ENCODE results near the gene C2orf68.
A peak's percentile ranks its signal among the peaks of the same experiment; 100 is the strongest.
"Not testable (repeated sequence)": the region's sequence is repeated elsewhere in the genome, so short reads cannot be mapped to it uniquely, and the experiment has no call there.

The C2orf68 gene

DNA sequence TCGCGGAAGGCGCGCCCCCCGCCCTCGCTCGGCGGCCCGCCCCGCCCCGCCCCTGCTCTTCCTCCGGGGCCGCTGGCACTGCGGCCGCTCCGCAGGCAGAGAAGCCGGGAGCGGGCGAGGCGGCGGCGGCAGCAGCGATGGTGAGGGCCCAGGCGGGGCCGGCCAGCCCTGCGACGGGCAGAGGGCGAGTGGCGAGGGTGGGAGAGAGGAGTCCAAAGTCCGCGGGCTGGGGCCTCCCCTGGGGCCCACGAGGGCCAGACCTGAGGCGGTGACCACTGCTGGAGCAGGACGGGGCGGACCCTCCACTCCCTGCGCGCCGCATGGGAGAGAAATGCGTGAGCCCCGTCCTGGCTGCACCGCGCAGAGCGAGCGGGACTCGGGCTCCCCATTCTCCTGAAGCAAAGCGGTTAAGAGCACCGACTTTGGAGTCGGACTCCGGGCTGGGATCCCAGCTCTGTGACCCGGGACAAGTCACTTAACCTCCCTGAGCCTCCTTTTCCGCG lies 27.5 kb downstream of the C2orf68 start, which contains the start of gene VAMP5:
TSS of gene VAMP5 (plus strand) at position 78 of the 503 bp plus-strand sequence. CDS start at position 138, 60 bp downstream.
- Mint-ChIP-seq H3K4me3 (peak within 1 kb of the TSS; percentile 87), H3K36me3 (no peaks in the 10 kb centered on the region), H3K27me3 (no peaks in the 10 kb centered on the region), H3K4me1 (peaks cover 64% of the 10 kb centered on the region), H3K27ac (peak within 1 kb of the TSS; percentile 94), H3K9me3 (no peaks in the 10 kb centered on the region)

DNA sequence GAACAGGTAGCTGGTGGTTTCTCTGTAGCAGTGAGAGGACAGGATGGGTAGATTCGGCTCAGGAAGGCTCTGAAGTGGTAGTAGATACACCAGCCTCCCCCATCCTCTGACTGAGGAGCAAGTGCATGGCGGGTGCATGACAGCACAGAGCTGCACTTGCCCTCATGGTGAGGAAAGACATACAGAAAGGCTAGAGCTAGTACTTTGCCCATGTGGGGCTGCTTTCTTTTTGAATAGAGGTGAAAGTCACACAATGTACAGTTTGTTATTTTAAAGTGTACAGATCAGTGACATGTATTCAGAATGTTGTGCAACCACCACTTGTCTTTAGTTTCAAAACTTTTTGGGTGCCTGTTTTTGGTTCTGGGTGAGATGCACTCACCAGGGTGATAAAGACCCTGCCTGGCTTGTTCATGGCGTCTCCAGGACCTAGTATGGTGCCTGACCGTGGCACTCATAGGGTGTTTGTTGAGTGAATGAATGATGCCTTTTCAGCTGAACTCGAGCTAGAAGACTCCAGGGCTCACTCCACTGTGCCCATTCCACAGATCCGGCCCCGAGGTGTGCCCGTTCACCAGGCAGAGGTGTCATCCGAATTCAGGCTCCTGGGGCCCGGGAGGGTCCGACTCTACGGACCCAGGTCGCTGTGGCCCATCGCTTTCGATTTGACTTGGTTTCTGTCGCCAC lies 28.1 kb downstream of the C2orf68 start:
- peak overlapping the region; percentile 87 for H3K4me3 Mint-ChIP-seq
- H3K36me3 Mint-ChIP-seq: no peaks in the 10 kb centered on the region
- H3K27me3 Mint-ChIP-seq: no peaks in the 10 kb centered on the region
- H3K4me1 Mint-ChIP-seq: peaks cover 68% of the 10 kb centered on the region
- peak overlapping the region; percentile 92 for H3K27ac Mint-ChIP-seq
- H3K9me3 Mint-ChIP-seq: no peaks in the 10 kb centered on the region

DNA sequence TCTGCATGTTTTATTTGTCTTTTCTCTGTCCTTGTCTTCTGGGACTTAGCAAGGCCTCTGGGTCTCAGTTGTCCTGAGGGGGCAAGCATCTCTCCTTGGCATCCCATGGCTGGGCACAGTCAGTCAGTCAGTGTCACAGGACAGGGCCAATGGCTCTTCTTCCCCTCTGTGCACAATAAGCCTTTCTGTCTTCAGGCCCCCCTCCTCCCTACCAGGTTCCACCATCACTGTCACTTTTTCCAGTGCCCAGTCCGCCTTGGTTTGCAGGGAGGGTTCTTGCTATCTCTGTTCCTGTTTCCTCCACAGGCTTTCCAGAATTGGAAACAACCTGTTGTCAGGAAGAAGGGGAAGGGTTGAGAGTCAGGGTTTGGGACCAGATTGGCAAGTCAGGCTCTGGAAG lies 29.4 kb downstream of the C2orf68 start:
- H3K9me3 Mint-ChIP-seq: no peaks in the 10 kb centered on the region
- no peaks in the 10 kb centered on the region for H3K36me3 Mint-ChIP-seq
- peak overlapping the region; percentile 39 for H3K27ac Mint-ChIP-seq
- peaks cover 70% of the 10 kb centered on the region for H3K4me1 Mint-ChIP-seq
- no peak overlapping the region for H3K4me3 Mint-ChIP-seq
- no peaks in the 10 kb centered on the region for H3K27me3 Mint-ChIP-seq

DNA sequence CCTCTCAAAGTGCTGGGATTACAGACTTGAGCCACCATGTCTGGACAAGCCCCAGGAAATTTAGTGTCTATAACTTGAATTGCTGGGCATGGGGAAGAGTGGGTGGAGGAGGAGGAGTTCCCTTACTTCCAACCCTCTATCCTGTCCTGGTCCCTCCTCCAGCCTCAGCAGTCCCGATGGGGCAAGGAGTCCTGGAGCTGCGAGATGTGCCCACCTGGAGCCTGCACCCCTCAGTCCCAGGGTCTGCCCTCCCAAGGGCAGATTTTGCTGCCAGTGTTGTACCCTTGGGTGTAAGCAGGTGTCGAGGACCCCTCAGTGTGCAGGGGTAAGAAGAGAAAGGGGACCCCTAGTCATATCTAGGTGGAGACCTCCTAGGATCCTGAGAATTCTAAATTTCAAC lies 31.7 kb downstream of the C2orf68 start:
- Mint-ChIP-seq H3K36me3 (no peaks in the 10 kb centered on the region), H3K27me3 (no peaks in the 10 kb centered on the region), H3K4me1 (peaks cover 62% of the 10 kb centered on the region), H3K9me3 (no peaks in the 10 kb centered on the region), H3K27ac (peak overlapping the region; percentile 62), H3K4me3 (peak overlapping the region; percentile 39)

DNA sequence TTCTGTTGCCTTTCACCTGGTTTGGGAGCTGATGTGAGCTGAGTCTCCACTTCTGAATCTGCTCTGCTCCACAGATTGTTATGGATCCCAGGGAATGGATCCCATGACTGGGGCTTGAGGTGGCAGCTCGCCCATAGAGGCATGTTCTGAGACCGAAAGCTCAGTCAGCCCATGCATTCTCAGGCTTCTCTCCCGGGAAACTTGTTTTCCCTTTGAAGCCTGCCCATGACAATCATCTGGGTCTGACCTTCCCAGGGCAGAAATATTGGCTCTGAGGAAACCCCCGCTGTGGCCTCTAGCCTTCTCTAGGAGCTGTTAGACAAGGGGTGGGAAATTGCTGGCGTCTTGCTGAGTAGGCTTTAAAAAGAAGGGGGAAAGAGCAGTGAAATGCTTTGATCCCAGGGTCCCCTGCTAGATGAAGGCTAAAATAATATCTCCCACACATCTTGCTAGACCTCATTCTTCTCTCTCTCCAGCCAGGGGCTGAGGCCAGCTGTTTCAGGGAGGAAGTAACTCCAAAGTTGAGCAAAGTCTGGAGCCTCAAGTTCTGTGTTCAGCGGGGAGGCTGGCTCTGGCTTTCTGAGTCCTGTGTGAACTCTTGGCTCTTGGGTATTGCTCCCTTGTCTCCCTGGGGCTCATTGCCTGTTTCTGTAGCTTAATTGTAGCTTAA lies 32.5 kb downstream of the C2orf68 start:
- H3K36me3 Mint-ChIP-seq: no peaks in the 10 kb centered on the region
- peak overlapping the region; percentile 91 for H3K4me3 Mint-ChIP-seq
- no peaks in the 10 kb centered on the region for H3K27me3 Mint-ChIP-seq
- peaks cover 57% of the 10 kb centered on the region for H3K4me1 Mint-ChIP-seq
- no peaks in the 10 kb centered on the region for H3K9me3 Mint-ChIP-seq
- H3K27ac Mint-ChIP-seq: peak overlapping the region; percentile 83

DNA sequence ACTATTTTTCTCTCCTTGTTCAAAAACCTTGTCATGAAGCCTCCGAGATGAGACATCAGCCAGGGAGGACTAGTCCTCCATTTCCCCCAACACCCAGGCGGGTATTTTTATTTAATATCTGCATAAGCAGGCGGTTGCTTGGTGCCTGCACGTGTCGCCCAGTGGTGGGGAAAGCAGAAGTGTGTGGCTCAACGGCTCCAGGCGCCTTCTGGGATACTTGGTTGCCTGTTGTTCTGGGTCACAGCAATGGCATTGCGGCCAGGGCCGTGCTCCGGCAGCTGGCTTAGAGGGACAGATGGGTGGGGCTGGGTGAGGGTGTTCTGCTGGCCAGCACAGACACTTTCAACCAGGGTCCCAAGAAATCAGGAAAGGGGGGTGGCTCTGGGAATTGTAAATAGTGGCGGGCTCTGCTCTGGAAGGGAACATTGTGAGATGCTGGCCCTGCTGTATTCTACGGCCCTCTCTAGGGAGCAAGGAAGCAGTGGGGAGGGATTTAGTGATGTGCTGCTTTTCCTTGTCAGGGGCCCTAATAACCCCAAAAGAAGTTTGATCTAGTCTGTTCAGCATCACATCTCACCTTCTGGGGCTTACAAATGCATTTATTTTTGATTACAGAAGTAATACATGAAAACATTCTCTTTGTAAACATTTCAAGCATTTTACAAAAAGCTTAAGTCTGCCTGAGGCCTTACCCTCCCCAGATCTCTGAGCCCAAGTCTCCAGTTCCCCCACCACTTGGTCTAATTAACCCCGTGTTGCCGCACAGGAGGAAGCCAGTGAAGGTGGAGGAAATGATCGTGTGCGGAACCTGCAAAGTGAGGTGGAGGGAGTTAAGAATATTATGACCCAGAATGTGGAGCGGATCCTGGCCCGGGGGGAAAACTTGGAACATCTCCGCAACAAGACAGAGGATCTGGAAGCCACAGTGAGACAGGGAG lies 33.4 kb downstream of the C2orf68 start:
- Mint-ChIP-seq H3K4me3 (peak overlapping the region; percentile 91), H3K4me1 (peaks cover 52% of the 10 kb centered on the region), H3K9me3 (no peaks in the 10 kb centered on the region), H3K27me3 (no peaks in the 10 kb centered on the region), H3K27ac (peak overlapping the region; percentile 83), H3K36me3 (no peaks in the 10 kb centered on the region)

DNA sequence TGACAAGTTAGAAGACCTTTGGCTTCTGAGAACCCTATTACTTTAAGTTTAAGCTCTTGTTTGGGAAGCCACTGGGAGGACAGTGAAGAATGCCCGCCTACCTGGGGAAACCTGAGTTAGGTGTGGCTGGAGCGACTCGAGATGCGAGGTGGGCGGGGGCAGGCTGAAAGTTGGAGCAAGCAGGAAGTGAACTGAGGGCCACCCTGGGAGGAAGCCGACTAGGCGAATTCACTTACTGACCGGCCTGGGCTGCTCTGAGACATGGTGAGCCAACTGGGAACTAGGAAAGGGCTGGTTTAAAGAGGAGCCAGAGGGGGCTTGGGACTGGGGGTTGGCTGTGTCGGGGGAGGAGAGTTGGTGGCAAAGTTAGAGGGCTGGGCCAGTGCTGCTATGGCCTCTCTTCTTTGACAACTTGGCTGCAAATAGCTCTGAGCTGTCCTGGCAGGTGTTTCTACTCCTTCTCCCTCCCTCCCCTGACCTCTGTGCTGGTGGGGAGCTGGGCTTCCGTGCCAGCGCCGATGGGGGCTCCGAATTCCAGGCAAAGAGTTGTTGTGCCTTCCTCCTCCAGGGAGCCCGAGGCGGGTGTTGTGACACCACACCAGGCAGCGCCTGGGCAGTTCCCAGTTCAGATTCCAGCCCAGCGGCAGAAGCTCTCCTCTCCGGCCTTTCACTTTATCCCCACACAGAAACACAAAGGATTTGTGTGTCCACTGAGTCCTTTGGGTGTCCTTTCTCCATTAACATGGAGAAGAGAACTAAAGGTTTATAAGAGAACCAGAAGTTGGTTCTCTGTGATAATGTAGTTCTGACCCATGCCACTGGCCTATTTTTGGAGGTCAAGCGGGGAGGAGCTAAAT lies 34.3 kb downstream of the C2orf68 start, which contains the start of gene VAMP8:
TSS of gene VAMP8 (plus strand) at position 201 of the 857 bp plus-strand sequence. CDS start at position 262, 61 bp downstream.
- Mint-ChIP-seq H3K4me3 (peak within 1 kb of the TSS; percentile 91), H3K27ac (peak within 1 kb of the TSS; percentile 83), H3K4me1 (peaks cover 44% of the 10 kb centered on the region), H3K36me3 (no peaks in the 10 kb centered on the region), H3K27me3 (no peaks in the 10 kb centered on the region), H3K9me3 (no peaks in the 10 kb centered on the region)

DNA sequence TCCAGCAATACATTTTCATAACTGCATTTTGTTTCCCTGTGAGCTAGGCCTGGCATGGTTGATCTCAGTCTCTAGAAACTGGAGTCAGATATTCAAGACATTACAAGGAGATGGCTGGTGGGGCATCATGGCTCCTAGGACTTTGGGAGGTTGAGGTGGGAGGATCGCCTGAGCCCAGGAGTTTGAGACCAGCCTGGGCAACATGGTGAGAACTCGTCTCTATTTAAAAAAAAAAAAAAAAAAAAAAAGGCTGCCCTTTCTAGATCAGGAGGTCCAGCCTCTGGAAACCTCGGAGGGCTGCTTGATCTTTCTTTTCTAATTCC lies 34.8 kb downstream of the C2orf68 start:
- H3K4me3 Mint-ChIP-seq: peak overlapping the region; percentile 91
- H3K27me3 Mint-ChIP-seq: no peaks in the 10 kb centered on the region
- H3K4me1 Mint-ChIP-seq: peaks cover 40% of the 10 kb centered on the region
- no peaks in the 10 kb centered on the region for H3K9me3 Mint-ChIP-seq
- peak overlapping the region; percentile 83 for H3K27ac Mint-ChIP-seq
- no peaks in the 10 kb centered on the region for H3K36me3 Mint-ChIP-seq

DNA sequence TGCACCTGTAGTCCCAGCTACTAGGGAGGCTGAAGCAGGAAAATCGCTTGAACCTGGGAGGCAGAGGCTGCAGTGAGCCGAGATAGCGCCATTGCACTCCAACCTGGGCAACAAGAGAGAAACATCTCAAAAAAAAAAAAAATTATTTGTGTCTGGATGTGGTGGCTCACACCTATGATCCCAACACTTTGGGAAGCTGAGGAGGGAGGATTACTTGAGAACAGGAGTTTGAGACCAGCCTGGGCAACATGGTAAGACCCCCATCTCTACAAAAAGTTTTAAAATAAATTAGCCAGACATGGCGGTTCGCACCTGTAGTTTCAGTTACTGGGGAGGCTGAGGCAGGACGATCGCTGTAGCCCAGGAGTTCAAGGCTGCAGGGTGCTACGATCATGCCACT lies 36.1 kb downstream of the C2orf68 start:
- Mint-ChIP-seq H3K27me3 (no peaks in the 10 kb centered on the region), H3K27ac (no peak overlapping the region), H3K36me3 (no peaks in the 10 kb centered on the region), H3K9me3 (no peaks in the 10 kb centered on the region), H3K4me1 (peaks cover 33% of the 10 kb centered on the region), H3K4me3 (no peak overlapping the region)

DNA sequence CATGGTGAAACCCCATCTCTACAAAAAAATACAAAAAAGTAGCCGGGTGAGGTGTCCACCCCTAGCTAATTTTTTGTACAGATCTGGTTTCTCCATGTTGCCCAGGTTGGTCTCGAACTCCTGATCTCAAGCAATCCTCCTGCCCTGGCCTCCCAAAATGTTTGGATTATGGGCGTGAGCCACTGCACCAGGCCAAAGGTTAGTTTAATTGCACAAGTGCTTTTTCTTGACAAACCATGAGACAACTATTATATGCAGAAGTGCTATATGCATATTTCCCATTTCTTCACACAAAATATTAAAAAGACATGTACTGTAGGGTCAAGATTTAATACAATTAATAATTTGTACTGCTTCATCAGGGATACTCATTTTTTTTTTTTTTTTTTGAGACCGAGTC lies 45.6 kb downstream of the C2orf68 start:
- H3K4me1 Mint-ChIP-seq: peaks cover 13% of the 10 kb centered on the region
- H3K4me3 Mint-ChIP-seq: no peak overlapping the region
- H3K36me3 Mint-ChIP-seq: no peaks in the 10 kb centered on the region
- H3K27me3 Mint-ChIP-seq: no peaks in the 10 kb centered on the region
- no peak overlapping the region for H3K27ac Mint-ChIP-seq
- no peaks in the 10 kb centered on the region for H3K9me3 Mint-ChIP-seq

DNA sequence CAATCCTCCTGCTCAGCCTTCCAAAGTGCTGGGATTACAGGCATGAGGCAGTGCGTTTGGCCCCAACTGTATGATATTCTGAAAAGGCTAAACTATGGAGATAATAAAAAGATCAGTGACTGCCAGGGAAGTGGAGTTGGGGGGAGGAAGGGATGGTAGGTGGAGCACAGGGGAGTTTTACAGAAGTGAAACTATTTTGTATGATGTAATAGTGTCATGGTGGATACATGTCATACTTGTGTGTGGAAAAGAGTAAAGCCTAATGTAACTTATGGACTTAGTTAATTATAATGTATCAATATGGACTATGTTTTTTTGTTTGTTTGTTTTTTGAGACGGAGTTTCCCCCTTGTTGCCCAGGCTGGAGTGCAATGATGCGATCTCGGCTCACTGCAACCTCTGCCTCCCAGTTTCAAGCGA lies 47.7 kb downstream of the C2orf68 start:
- Mint-ChIP-seq H3K4me1 (peaks cover 32% of the 10 kb centered on the region), H3K27ac (peak overlapping the region; percentile 71), H3K36me3 (no peaks in the 10 kb centered on the region), H3K27me3 (no peaks in the 10 kb centered on the region), H3K9me3 (no peaks in the 10 kb centered on the region), H3K4me3 (no peak overlapping the region)

DNA sequence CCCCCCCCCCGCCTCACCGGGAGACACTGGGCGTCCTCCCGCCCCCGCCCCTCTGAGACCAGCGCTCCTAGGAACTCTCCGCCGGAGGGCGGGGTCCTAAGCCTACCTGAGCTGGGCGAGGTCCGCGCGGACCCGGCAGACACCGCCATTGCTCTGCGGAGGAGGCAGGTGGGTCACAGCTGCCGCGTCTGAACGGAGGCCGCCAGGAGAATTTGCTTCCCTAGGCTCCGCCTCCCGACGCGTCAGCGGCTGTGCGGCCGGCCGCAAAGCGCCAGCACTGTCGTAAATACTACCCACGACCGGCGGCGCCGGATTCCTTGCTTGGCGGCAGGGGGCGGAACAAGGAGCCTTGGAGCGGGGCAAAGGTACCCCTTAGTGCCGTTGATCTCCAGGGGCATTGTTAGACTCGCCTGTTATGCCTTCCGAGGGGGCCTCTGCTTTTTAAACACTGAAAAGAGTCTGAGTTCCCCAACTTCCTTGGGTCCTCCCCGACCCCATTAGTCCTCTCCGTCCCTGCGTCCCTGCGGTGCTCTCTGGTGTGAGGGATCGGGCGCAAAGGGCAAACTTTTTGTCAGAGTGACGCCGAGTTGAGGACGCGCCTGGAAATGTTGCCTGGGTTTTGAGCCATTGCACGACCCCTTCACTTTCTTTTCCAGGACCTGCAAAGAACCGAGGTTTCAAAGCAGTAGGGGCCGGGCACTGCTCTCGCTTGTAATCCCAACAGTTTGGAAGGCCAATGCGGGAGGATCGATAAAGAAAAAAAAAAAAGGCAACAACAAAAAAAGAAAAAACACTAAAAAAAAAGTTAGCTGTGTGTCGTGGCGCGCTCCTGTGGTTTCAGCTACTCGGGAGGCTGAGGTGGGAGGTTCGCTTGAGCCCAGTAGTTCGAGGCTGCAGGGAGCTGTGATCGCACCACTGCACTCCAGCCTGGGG lies 50.3 kb downstream of the C2orf68 start, which contains the start of gene GGCX:
TSS of gene GGCX (minus strand) at position 214 of the 933 bp plus-strand sequence. CDS start at position 149, 65 bp downstream.
- H3K4me3 Mint-ChIP-seq: peak within 1 kb of the TSS; percentile 98
- H3K4me1 Mint-ChIP-seq: peaks cover 44% of the 10 kb centered on the region
- H3K9me3 Mint-ChIP-seq: no peaks in the 10 kb centered on the region
- no peaks in the 10 kb centered on the region for H3K27me3 Mint-ChIP-seq
- peaks cover 3% of the 10 kb centered on the region for H3K36me3 Mint-ChIP-seq
- H3K27ac Mint-ChIP-seq: peak within 1 kb of the TSS; percentile 94

DNA sequence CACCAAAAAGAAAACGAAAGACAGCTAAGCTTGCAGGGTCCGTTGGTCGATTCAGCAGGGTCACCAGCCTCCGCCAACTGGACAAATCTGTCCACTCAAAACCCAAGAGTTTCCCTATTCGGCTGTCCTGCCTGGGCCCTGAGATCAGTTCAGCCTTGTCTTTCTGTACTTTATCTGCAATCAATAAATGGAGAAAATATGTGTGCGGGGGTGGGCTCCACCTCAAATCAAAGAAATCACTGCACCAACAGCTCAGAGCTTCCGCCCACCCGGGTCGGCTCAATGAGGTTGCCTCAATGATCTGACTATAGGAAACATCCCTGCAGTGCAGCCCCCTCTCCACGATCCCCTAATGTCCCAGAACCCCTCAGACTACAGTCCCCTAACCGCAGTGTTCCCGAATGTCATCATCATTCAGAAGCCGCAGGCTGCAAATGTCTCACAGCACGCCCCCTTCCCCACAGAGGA lies 51.0 kb downstream of the C2orf68 start:
- Mint-ChIP-seq H3K36me3 (peaks cover 4% of the 10 kb centered on the region), H3K9me3 (no peaks in the 10 kb centered on the region), H3K27me3 (no peaks in the 10 kb centered on the region), H3K27ac (peak overlapping the region; percentile 79), H3K4me1 (peaks cover 44% of the 10 kb centered on the region), H3K4me3 (peak overlapping the region; percentile 98)

DNA sequence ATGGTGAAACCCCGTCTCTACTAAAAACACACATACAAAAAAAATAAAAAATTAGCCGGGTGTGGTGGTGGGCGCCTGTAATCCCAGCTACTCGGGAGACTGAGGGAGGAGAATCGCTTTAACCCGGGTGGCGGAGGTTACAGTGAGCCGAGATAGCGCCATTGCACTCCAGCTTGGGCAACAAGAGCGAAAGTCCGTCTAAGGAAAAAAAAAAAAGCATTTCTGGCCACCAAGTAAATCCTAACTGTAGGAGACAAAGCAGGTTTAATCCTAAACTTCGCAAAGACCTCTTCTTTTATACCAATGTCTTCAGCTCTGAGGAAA lies 51.5 kb downstream of the C2orf68 start:
- not testable (repeated sequence) for H3K9me3 Mint-ChIP-seq, H3K36me3 Mint-ChIP-seq, H3K27me3 Mint-ChIP-seq
- Mint-ChIP-seq H3K4me1 (peaks cover 44% of the 10 kb centered on the region), H3K27ac (peak overlapping the region; percentile 35), H3K4me3 (peak overlapping the region; percentile 98)
